Suppressor macrophage (primary cell): ENCODE data around the gene MAT1A.
"Not testable (repeated sequence)": the region's sequence is repeated elsewhere in the genome, so short reads cannot be mapped to it uniquely, and the experiment has no call there.

Experiments
- DNase-seq, 4 experiments: peaks; one replicate each; pipeline ENCODE4 v3.0.0-alpha.2; 2020 to 2022
- total RNA-seq, 17 experiments: gene quantifications; one replicate each; lab custom pipeline; 2026; ENCODE audit warnings: mixed read lengths in 6 of 17, inconsistent platforms in 3 of 17; lab: John Stamatoyannopoulos, UW

The MAT1A gene
- 0 to 3.3 (median 0) reads per million in 17 experiments for total RNA-seq

GRCh38 chr10:80289451-80290287 is at the start of gene MAT1A:
MAT1A (minus strand) TSS chr10:80289658; CDS start chr10:80289423, 235 bp downstream.
- DNase-seq = peak; percentile 21 to 52 (median 48)

DNA sequence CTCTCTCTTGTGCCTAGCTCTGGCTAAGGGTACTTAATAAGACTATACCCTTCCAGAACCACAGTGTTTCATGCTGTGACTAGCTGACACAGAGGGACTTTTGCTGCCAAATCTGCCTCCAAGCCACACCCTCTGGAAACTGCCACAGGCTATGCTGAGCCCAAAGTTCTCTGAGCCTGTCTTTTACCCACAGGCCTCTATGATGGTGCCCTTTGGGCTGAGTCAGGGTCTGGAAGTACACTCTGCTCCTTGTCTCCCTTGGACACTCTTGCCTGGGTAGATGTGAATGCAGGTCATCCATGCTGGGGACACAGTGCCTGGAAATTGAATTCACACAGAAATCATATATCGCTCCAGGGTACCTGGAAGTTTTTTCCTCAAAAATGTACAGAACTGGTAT is 44.5 kb upstream of the MAT1A start:
- no peak for DNase-seq

DNA sequence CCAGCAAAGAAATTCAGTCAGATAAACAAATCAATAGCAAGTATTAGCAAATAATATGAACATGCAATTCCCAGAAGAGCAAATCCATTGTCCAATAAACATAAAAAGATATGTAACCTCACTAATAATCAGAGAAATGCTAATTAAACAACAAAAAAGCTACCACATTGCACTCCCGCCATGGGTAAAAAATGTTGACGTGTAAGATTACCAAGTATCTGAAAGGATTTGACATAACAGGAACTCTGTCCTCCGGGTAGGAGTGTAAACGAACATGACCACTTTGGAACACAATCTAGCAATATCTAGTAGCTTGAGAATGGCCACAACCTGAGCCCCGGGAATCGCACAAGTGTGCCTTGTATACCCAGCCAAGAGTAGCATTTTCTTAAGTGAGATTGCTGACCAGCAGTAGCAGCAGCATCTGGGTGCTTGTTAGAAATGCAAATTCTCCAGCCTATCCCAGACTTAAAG is 35.5 kb upstream of the MAT1A start:
- DNase-seq = no peak

DNA sequence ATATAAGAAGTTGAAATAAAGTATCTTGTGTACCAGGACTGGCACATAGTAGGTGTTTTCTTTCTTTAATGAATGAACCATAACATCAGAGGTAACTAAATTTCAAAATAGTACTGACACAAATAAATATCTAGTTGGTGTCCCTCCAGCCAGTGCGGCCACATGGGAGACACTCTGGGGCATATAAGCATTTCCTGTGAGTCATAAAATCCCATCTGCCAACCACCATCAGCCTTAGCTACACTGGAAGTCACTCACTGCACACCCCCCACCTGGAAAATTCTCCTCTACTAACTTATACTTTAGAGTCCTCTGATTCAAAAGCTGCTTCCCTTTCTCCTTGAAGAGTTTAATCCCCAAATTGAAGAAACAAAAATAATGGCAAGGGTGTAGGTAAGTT is 34.6 kb upstream of the MAT1A start:
- DNase-seq = no peak

DNA sequence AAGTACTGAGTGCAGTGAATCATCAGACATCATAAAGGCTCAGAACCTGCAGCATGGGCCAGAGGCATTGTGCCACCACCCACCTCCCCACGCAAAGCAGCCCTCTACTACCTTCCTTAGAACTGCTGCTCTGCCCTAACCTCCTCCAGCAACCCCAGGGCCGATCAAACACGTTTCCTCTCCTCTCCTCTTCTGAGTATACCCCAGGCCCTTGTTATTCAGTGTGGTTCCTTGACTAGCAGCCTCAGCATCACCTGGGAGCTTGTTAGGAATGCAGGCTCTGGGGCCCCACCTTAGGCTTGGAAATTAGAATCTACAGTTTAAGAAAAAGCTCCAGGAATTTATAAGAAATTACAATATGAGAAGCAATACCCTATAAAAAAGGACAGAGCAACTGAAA is 33.9 kb upstream of the MAT1A start:
- no peak for DNase-seq

- no peak for DNase-seq
Measured at GRCh38 chr10:80322711-80323110, 33.3 kb upstream of the MAT1A start.

DNA sequence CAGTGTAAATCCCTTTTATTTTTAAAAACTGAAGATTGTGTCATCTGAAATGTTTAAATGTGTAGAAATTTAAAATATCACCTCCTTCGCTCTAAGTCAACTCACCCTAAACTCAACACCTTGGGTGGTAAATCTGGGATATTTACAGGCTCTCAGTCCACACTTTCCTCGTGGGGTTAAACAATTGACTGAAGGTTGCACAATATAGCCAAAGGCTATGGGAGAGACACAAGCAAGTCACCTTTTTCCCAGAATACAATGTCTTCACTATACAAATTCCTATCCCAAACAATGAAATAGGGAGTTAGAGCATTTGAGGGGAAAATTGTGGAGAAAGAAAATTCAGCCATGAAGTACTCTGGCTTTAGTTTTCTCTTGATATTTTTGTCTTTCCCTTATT is 32.7 kb upstream of the MAT1A start:
- DNase-seq = no peak

DNA sequence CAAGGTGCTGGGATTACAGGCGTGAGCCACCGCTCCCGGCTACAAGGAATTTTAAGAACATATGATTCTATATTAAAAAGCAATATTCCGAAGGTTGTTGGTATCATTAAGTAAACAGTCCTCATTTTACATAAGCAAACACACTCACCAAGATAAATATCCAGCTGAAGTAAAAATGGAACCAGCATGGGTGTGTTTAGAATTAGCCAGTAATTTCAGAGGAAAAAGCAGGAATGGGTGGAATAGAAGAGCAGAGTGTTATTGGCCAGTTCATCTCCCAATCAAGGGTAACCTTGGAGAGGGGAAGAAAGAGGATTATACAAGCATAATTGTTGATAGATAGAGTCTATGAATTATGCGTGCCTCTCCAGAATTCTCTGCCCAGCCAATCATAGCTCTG is 31.7 kb upstream of the MAT1A start:
- no peak for DNase-seq

- DNase-seq = no peak
Measured at GRCh38 chr10:80320377-80320776, 30.9 kb upstream of the MAT1A start.

DNA sequence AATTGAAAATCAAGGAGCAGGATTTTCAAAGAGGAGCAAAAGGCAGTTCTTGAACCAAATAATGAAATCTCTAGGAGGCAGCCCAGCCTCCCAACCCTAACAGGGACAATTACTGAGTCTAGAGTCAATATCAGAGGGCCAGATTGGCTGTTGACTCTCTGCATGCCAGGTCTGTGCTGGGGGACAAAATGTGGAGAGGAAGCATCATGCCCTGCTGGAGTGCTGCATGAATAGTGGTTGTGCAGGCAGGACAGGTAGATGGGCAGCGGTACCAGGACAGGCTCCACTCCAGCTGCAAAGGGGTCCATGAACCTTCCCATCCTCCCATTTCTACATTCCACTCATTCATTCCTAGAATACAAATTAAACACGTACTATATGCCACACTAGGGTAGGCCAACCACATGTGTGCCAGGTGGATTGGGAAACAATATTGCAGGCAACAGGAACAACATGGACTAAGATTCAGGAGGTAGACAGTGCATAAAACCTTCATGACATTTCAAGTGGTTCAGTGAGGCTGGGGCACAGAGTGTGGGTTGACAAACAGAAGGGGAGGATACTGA is 30.4 kb upstream of the MAT1A start:
- DNase-seq = no peak

GRCh38 chr10:80319318-80319717 is 29.9 kb upstream of the MAT1A start:
- DNase-seq = no peak

- DNase-seq = no peak
Measured at GRCh38 chr10:80318742-80319141, 29.3 kb upstream of the MAT1A start.

- no peak for DNase-seq
Measured at GRCh38 chr10:80315391-80315790, 25.9 kb upstream of the MAT1A start.

DNA sequence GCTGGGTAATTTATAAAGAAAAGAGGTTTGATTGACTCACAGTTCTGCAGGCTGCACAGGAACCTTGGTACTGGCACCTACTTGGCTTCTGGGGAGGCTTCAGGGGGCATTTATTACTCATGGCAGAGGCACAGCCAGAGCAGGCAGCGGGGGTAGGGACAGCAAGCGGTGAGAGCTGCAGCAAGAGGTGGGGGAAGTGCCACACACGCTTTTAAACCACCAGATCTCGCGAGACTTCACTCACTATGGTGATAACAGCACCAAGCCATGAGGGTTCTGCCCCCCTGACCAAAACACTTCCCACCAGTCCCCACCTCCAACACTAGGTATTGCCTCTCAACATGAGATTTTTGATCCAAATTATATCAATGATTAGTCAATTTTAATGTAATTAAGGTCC is 24.1 kb upstream of the MAT1A start:
- DNase-seq = no peak

DNA sequence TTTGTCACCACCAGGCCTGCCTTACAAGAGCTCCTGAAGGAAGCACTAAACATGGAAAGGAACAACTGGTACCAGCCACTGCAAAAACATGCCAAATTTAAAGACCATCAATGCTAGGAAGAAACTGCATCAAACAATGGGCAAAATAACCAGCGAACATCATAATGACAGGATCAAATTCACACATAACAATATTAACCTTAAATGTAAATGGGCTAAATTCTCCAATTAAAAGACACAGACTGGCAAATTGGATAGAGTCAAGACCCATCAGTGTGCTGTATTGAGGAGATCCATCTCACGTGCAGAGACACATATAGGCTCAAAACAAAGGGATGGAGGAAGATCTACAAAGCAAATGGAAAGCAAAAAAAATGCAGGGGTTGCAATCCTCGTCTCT is 16.5 kb upstream of the MAT1A start:
- not testable (repeated sequence) for DNase-seq

DNA sequence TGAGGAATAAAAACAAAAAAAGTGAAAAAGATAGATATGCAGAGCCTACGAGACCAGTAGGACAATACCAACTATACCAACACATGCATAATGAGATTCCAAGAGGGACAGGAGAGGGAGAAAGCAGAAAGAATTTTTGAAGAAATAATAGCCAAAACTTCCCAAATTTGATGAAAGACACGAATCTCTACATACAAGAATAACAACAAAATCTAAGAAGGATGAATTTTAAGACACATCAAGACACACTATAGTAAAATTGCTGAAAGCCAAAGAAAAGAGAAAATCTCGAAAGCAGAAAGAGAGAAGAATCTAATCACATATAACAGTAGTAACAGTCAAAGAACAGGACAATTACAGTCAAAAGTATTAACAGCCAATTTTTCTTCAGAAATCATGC is 7.5 kb upstream of the MAT1A start:
- no peak for DNase-seq

GRCh38 chr10:80292607-80293239 is 3.3 kb upstream of the MAT1A start:
- DNase-seq = no peak

GRCh38 chr10:80290474-80291220 is 1.2 kb upstream of the MAT1A start:
- DNase-seq = no peak

DNA sequence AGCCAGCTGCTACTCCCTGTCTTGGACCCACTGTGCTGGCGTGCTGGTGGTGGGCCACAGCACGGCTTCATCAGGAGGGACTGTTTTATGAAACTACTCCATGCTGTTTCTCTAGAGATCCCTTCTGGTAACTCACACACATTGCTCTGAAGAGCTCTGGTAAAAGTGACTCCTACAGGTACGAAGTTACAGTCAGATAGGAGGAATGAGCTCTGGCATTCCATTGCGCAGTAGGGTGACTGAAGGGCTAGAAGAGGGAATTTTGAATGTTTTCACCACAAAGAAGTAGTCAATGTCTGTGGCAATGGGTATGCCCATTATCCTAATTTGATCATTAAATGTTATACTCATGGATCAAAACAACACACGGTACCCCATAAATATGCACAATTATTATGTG is 609 bp downstream of the MAT1A start:
- no peak for DNase-seq

- DNase-seq = no peak
Measured at GRCh38 chr10:80284522-80284921, 4.9 kb downstream of the MAT1A start.

DNA sequence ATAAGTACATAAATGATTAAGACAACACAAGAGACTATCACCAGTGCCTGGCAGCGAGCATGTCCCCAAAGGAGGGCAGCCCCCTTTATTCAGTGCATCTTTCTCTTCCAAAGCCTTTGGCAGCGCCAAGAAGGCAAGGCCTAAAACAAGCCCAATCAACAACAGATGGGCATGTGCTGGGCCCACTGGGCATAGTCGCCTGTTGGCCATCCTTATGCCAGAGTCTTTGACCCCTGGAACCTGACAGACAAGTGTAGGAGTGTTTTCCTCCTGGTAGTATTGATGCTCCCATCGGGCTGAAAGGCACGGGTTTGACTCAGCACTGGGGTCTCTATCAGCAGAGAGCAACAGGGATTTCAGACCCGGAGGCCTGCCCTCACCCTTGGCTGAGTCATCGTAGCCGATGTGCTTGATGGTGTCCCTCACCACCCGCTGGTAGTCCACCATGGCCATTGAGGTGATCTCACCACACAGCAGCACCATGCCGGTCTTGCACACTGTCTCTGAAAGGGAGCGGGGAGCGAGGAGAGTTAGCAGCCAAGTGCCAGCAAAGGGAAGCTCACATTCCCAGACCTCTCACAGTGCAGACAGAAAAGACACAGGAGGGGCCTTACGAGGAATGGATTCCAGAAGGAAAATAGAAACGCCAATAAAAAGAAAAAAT is 5.8 kb downstream of the MAT1A start:
- DNase-seq = no peak

DNA sequence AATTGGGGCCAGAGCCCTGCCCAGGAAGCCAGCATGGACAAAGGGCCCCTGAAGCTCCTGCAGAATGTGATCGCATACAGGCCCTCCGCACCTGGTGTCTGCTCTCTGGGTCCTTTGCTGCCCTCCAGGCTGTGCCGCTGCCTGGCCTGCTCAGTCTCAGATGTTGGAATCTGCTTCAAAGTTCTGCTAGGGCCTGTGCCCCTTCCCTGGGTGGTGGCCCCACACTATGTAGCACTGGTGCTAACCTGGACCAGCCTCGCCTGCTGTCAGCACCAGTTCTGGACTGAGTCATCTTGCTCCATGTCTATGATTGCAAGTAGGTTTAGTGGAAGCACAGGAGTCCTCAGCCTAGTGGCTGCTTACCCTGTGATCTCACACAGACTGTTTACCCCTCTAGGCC is 6.3 kb downstream of the MAT1A start:
- DNase-seq = no peak
